Muscle layer of colon (tissue), 2 donors: ENCODE measurements around the gene TPK1.
"Not testable (repeated sequence)": the region's sequence is repeated elsewhere in the genome, so short reads cannot be mapped to it uniquely, and the experiment has no call there.

Source experiments
- H3K27ac ChIP-seq: one replicate; pipeline ENCODE4 v1.7.0; 2013; ENCODE audit warnings: low read depth, mild to moderate bottlenecking, low read length, moderate library complexity
- H3K27me3 ChIP-seq, 2 donors: one replicate each; pipeline ENCODE4 v1.7.0; 2013; ENCODE audit warnings: low read length in 2 of 2, mild to moderate bottlenecking in 2 of 2; ENCODE audit not compliant: insufficient read depth in 2 of 2, control insufficient read depth in 1 of 2
- H3K36me3 ChIP-seq: one replicate; pipeline ENCODE4 v1.7.0; 2013; ENCODE audit warnings: mild to moderate bottlenecking, low read length; ENCODE audit not compliant: insufficient read depth
- H3K4me1 ChIP-seq: one replicate; pipeline ENCODE4 v1.7.0; 2013; ENCODE audit warnings: mild to moderate bottlenecking, low read length; ENCODE audit not compliant: insufficient read depth
- H3K4me3 ChIP-seq, 2 donors: one replicate each; pipeline ENCODE4 v1.7.0; 2013; ENCODE audit warnings: low read length in 2 of 2, low read depth in 1 of 2, mild to moderate bottlenecking in 1 of 2, moderate library complexity in 1 of 2
- H3K9ac ChIP-seq: one replicate; pipeline ENCODE4 v1.7.0; 2013; ENCODE audit warnings: low read length
- H3K9me3 ChIP-seq: one replicate; pipeline ENCODE4 v1.7.0; 2013; ENCODE audit warnings: mild to moderate bottlenecking, low read length
- donor health status: abdominal sarcoma.
- donor health status: Adenocarcinoma of cecum.

TPK1 gene

DNA sequence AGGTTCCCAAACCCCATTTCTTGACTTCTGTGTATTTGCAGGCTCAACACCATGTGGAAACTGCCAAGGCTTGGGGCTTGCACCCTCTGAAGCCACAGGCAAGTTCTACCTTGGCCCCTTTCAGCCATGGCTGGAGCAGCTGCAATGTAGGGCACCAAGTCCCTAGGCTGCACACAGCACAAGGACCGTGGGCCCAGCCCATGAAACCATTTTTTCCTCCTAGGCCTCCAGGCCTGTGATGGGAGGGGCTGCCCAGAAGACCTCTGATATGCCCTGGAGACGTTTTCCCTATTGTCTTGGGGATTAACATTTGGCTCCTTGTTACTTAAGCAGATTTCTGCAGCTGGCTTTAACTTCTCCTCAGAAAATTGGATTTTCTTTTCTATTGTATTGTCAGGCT is 408.3 kb downstream of the TPK1 start:
- H3K36me3 ChIP-seq, H3K4me3 ChIP-seq, H3K27ac ChIP-seq: not testable (repeated sequence)

DNA sequence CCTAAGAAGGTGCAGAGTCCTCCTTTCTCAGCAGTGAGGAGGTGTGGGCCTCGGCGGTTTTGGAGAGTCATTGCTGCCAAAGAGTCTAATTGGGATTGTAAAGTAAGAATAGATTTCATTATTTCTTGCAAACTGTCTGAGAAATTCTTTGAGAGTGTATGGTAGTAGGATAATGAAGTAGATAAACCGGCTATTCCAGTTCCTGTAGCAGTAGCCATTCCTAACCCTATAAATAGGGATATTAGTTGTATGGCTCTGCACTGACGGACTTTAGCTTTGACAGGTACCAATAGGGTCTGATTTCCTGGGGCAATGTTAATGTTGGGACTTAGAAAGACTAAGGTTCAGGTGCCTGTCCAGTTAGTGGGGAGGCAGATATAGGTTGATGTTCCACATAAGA is 416.9 kb downstream of the TPK1 start:
- not testable (repeated sequence) for H3K4me1 ChIP-seq, H3K27me3 ChIP-seq, H3K27ac ChIP-seq, H3K36me3 ChIP-seq, H3K4me3 ChIP-seq, H3K9ac ChIP-seq, H3K9me3 ChIP-seq

More for the DNA sequence above, 408.3 kb downstream of the TPK1 start:
- H3K4me1 ChIP-seq, H3K9ac ChIP-seq, H3K9me3 ChIP-seq, H3K27me3 ChIP-seq: not testable (repeated sequence)

DNA sequence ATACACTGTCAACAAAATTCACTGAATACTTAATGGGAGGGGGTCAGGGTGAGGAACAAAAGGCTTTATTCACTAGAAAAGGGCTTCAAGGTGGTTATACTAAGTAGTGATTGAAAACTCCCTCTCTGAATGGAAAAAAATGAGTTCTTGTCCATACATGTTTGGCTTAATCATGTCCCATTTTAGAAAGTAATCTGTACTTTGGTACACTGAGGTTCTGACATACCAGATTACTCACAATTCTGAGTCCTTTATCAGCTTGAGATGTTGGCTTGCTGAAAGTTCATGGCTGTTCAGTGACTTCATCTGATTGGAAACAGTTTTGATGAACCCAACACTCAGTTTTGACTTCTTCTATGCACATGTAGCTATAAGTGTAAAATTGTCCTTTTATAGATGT is 419.5 kb downstream of the TPK1 start:
- no peak overlapping the region for H3K9ac ChIP-seq
- no peaks in the 10 kb centered on the region for H3K36me3 ChIP-seq
- H3K4me3 ChIP-seq: no peak overlapping the region
- no peaks in the 10 kb centered on the region for H3K27me3 ChIP-seq
- H3K4me1 ChIP-seq: no peaks in the 10 kb centered on the region
- H3K9me3 ChIP-seq: no peaks in the 10 kb centered on the region
- no peak overlapping the region for H3K27ac ChIP-seq

DNA sequence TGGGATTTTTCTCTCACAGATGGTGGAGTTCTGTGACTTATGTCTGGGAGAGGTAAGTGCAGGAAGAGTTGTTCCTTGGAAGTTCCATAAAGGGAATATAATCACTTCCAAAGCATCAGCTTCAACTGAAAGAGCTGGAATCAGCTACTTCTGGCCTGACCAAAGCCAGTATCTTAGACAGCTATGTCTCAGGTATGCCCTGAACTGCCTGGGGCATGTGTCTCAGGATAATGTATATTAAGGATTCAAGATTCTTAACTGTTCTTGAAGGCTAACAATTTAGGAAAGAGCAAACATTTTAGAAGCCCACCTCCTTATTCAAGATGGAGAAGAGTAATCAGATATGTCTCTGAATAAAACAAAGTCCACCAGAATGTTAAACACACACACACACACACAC is 420.0 kb downstream of the TPK1 start:
- Histone ChIP-seq H3K27ac (no peak overlapping the region), H3K4me3 (no peak overlapping the region), H3K9me3 (no peaks in the 10 kb centered on the region), H3K27me3 (no peaks in the 10 kb centered on the region), H3K4me1 (no peaks in the 10 kb centered on the region), H3K36me3 (no peaks in the 10 kb centered on the region), H3K9ac (no peak overlapping the region)

DNA sequence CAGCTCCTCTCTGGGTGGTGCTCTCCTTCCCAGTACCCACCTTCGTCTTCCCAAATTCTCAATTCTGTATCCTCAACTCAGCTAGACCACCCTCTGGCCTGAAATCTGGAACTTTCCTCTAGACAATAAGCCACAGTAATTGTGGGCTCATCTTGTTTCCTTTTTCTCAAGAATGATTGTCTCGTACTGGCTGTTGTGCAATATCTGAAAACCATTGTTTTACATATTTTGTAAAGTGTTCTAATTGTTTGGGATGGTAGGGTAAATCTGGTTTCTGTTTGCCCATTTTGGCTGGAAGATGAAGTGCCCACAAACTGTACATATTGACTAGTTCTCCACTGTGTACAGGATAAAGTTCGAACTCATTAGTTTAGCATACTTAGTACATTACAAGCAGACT is 421.0 kb downstream of the TPK1 start:
- Histone ChIP-seq H3K4me1 (peaks cover 6% of the 10 kb centered on the region), H3K36me3 (no peaks in the 10 kb centered on the region), H3K27ac (no peak overlapping the region), H3K4me3 (no peak overlapping the region), H3K27me3 (no peaks in the 10 kb centered on the region), H3K9me3 (no peaks in the 10 kb centered on the region), H3K9ac (no peak overlapping the region)

DNA sequence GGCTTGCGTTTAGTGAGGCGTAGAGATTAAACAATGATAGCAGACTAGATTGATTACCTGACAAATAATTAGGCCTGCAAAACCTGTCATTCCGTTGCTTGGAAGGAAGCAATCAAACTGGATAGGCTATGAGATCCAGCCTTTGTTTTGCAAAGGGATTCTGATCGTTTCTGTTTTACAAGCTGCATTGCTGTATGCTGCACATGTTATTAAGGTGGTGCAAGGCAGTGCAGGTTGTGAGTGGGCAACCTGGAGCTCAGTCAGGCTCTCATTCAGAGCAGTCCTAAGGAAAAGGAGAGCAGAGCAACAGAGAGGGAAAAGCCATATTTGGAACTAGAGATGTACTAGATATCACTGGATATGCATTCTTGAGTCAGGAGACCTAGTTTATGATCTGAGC is 425.4 kb downstream of the TPK1 start:
- Histone ChIP-seq H3K27me3 (no peaks in the 10 kb centered on the region), H3K4me3 (no peak overlapping the region), H3K36me3 (no peaks in the 10 kb centered on the region), H3K9me3 (no peaks in the 10 kb centered on the region), H3K27ac (no peak overlapping the region), H3K9ac (no peak overlapping the region), H3K4me1 (peaks cover 23% of the 10 kb centered on the region)

DNA sequence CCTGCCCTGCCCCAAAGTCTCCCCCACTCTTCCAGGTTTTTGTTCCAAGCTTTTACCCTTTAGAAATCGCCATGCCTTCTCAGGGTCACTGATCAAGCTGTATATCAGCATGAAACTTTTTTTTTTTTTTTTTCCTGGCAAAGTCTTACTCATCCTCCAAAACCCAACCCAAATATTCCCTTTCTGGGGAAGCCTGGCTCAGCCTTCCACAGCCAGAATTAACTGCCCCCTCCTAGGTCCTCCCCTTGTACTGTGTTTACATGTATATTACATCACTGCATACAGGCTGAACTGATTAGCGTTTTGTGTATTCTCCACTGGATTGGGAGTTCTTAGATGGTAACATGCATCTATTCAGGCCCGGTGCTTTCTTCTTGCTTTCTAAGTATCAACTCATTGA is 427.7 kb downstream of the TPK1 start:
- Histone ChIP-seq H3K4me1 (peaks cover 23% of the 10 kb centered on the region), H3K4me3 (no peak overlapping the region), H3K9ac (no peak overlapping the region), H3K9me3 (no peaks in the 10 kb centered on the region), H3K27ac (no peak overlapping the region), H3K27me3 (no peaks in the 10 kb centered on the region), H3K36me3 (no peaks in the 10 kb centered on the region)

DNA sequence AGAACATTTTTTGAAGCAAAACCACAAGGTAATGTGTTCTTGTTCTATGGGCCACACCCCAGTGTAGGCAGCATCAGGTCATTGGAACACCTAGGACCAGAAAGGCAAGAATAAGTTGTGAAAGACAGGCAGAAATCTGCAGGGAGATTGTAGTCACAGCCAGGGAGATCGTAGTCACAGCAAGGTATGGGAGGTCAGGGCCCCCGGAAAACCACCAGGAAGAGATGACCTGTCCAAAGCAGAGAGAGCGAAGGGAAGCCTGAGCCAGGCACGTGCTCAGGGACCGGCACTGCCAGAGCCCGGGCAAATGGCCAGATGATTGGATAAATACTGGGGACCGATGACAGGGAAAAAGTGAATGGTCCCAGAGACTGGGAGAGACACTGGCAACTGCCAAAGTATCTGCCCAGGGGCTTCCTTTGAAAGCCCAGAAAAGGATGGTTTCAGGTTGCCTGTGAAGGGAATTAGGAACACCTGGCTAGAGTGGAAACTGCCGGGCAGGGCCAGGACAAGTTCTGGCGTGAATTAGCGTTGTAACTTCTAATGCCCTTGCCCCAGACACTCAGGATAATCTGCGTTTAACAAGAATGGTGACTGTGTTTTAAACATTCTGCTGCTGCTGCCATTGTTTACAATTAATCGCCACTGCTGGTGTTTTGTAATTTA is 428.5 kb downstream of the TPK1 start:
- H3K27ac ChIP-seq: no peak overlapping the region
- H3K4me1 ChIP-seq: peaks cover 23% of the 10 kb centered on the region

DNA sequence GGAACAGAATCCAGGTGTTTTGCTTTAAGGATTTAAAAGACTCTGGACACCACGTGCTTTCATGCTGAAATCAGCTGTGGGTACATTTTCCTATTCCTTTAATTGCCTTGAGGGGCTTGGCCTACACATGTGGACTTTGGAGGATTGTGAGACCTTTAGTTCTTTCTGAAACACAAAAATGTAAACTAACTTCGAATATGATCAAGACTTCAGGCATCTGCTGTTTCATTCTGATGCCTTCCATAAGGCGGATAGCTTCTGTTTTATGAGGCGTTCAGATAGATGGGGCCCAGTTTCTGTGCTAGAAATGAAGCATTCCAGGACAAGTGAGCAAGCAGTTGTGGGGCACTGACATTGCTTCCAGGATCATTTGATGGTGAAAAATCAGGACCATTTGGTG is 430.9 kb downstream of the TPK1 start:
- Histone ChIP-seq H3K36me3 (no peaks in the 10 kb centered on the region), H3K27ac (no peak overlapping the region), H3K9me3 (no peaks in the 10 kb centered on the region), H3K9ac (no peak overlapping the region), H3K4me3 (no peak overlapping the region), H3K4me1 (peaks cover 18% of the 10 kb centered on the region), H3K27me3 (no peaks in the 10 kb centered on the region)

More for the DNA sequence above, 428.5 kb downstream of the TPK1 start:
- no peak overlapping the region for H3K4me3 ChIP-seq
- no peaks in the 10 kb centered on the region for H3K36me3 ChIP-seq
- H3K9me3 ChIP-seq: no peaks in the 10 kb centered on the region
- H3K27me3 ChIP-seq: no peaks in the 10 kb centered on the region
- no peak overlapping the region for H3K9ac ChIP-seq

DNA sequence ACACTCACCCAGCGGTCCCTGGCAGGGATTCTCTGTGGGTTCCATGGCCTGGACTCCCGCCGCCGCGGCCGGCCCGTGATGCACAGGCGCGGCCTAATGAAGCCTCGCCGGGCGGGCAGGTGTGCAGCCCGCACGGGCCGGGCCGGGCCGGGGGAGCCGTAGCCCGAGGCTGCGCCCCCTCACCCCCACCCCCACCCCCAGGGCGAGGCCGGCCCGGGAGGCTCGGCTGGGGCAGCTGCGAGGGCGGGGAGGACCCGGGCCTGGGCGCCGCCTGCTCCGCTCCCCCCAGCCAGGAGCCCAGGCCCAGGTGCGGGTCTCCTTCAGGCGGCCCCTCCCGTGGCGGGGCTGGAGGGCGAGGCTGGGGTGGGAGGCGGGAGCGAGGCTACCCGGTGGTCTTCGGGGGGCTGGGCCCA is 432.2 kb downstream of the TPK1 start, which contains the start of gene NOBOX:
TSS of gene NOBOX (minus strand) at position 45 of the 413 bp plus-strand sequence.
- no peak within 1 kb of the TSS for H3K27ac ChIP-seq
- H3K9ac ChIP-seq: no peak within 1 kb of the TSS
- no peaks in the 10 kb centered on the region for H3K36me3 ChIP-seq
- no peaks in the 10 kb centered on the region for H3K9me3 ChIP-seq
- H3K27me3 ChIP-seq: no peaks in the 10 kb centered on the region
- peaks cover 15% of the 10 kb centered on the region for H3K4me1 ChIP-seq
- H3K4me3 ChIP-seq: no peak within 1 kb of the TSS

DNA sequence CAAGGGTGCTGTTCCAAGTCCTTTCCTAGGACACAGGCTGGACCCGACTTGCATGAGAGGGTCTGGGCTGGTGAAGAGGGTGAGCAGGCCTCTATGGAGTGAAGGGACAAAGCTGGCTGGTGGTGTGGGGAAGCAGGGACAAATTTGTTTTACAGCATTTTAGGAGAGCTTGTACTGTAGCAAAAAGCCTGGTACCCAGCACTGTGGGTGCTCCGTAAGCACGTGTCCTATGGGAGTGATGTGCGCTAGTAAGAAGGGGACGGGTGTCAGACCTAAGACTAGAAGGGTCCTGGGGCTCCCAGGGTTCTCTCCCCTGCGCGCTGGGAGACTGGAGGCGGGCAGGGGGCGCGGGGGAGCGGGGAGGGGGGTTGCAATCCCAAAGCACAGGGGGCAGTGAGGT is 432.8 kb downstream of the TPK1 start:
- Histone ChIP-seq H3K9me3 (no peaks in the 10 kb centered on the region), H3K36me3 (no peaks in the 10 kb centered on the region), H3K4me1 (peaks cover 10% of the 10 kb centered on the region), H3K9ac (no peak overlapping the region), H3K27ac (no peak overlapping the region), H3K27me3 (no peaks in the 10 kb centered on the region), H3K4me3 (no peak overlapping the region)
